ENCODE data around the gene OR2T1. TPM values are rescaled to one million over a fixed set of nuclear protein-coding genes. Genes with fewer than 3 reads are reported as not detected.

Gene OR2T1
- polyA plus RNA-seq, 2 of the 4 experiments (the other 2 are of a cell fraction) = not detected

GRCh38 chr1:248373761-248374160 is 29.1 kb upstream of the OR2T1 start (continued):
- TF ChIP-seq NPAS2 (CRISPR knock-in tag; IDR thresholded peaks at IDR 0.05; ENCODE audit: borderline replicate concordance) (no peak), ZFP36 (IDR thresholded peaks at IDR 0.05; ENCODE audit: borderline replicate concordance, partially characterized antibody) (no peak)

DNA sequence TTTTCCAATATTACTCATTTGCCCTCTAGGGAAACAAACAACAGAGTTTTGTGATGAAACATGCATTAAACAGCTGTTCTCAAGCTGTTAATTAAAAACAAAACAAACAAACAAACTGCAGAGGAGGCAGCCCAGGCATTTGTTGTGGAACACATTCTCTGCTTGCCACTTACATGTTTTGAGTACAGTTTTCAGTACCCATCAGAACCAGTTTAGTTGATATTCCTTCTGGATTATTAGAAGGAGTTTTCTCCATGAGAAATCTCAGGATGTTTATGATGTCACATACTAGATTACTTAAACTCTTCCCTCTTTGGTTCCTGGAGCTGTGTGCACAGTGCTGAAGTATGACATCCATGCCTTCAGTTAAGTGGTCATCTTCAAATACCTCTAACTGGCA is 27.4 kb upstream of the OR2T1 start, which contains the start of gene OR2T6:
Gene OR2T6 (plus strand): TSS at position 301 of the 400 bp plus-strand sequence. CDS start 11,863 bp downstream, outside the sequence.
- Histone ChIP-seq H3K4me1 (no peaks in the 10 kb centered on the region), H3K4me2 (no peak within 1 kb of the TSS), H3K9me3 (peaks cover 2% of the 10 kb centered on the region; the same call in 1 of the 3 replicates), H3K27ac (no peak within 1 kb of the TSS), H3K4me3 (no peak within 1 kb of the TSS)
- ATAC-seq = no peak
- ChIA-PET CTCF (no interaction called here), POLR2A (no interaction called here)
- no peak for FAIRE-seq
- DNase-seq (ENCODE audit: low read depth in 1 of 2, low spot score in 1 of 2) = no peak
- TF ChIP-seq MAZ (IDR thresholded peaks at IDR 0.05; ENCODE audit: borderline replicate concordance, low read depth, low read length) (no peak), NFE2L2 (conservative IDR thresholded peaks at IDR 0.05; ENCODE audit: low read length) (no peak), ATOH8 (CRISPR knock-in tag; IDR thresholded peaks at IDR 0.05; ENCODE audit: low read depth) (no peak), JUN (IDR thresholded peaks at IDR 0.05) (no peak), ZC3H11A (IDR thresholded peaks at IDR 0.05) (no peak), RFX5 (IDR thresholded peaks at IDR 0.05) (no peak), POLR2A (IDR thresholded peaks at IDR 0.05; ENCODE audit: low read length) (no peak), CHD4 (IDR thresholded peaks at IDR 0.05; ENCODE audit: borderline replicate concordance) (no peak), CTCF (IDR thresholded peaks at IDR 0.05) (no peak)
- TF ChIP-seq, protein P1, sequence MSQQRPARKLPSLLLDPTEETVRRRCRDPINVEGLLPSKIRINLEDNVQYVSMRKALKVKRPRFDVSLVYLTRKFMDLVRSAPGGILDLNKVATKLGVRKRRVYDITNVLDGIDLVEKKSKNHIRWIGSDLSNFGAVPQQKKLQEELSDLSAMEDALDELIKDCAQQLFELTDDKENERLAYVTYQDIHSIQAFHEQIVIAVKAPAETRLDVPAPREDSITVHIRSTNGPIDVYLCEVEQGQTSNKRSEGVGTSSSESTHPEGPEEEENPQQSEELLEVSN (IDR thresholded peaks at IDR 0.05; ENCODE audit: borderline replicate concordance, low read depth) = no peak

- under 1% methylated on average over 3 of the region's 3 CpGs for WGBS (ENCODE audit: missing lambda C conversion rate)
- TF ChIP-seq CBX2 (IDR thresholded peaks at IDR 0.05; ENCODE audit: borderline replicate concordance, low read depth) (no peak), GATA3 (IDR thresholded peaks at IDR 0.05; ENCODE audit: borderline replicate concordance) (no peak), NR3C1 (IDR thresholded peaks at IDR 0.05) (no peak), POLR2A (IDR thresholded peaks at IDR 0.05; ENCODE audit: low read length) (no peak), KDM1A (IDR thresholded peaks at IDR 0.05; ENCODE audit: low read depth) (no peak), HOXB13 (CRISPR knock-in tag; IDR thresholded peaks at IDR 0.05; ENCODE audit: low read depth) (no peak), RAD21 (conservative IDR thresholded peaks at IDR 0.05 in 1 of 2, IDR thresholded peaks at IDR 0.05 in 1 of 2) (no peak), CTCF (IDR thresholded peaks at IDR 0.05) (no peak), ZC3H11A (IDR thresholded peaks at IDR 0.05) (no peak), FOXS1 (CRISPR knock-in tag; IDR thresholded peaks at IDR 0.05) (no peak), NPAS2 (CRISPR knock-in tag; IDR thresholded peaks at IDR 0.05; ENCODE audit: borderline replicate concordance) (no peak), CEBPB (IDR thresholded peaks at IDR 0.05) (no peak), JUNB (IDR thresholded peaks at IDR 0.05) (no peak), BHLHE40 (IDR thresholded peaks at IDR 0.05; ENCODE audit: low read depth, low read length) (no peak)
- Histone ChIP-seq H3K4me1 (no peaks in the 10 kb centered on the region), H3K4me3 (no peak overlapping the region), H3K4me2 (no peak overlapping the region), H3K27ac (no peak overlapping the region), H3K9me3 (peaks cover 2% of the 10 kb centered on the region; the same call in 1 of the 3 replicates)
- DNase-seq (ENCODE audit: low read depth in 1 of 2, low spot score in 1 of 2) (no peak), FAIRE-seq (no peak), ATAC-seq (no peak)
- ChIA-PET POLR2A (no interaction called here), CTCF (no interaction called here)
These were observed 25.9 kb upstream of the OR2T1 start for GRCh38 chr1:248376916-248377315.

Data from A549 (cell line).